ENCODE measurements around the gene SHANK1. TPM values are rescaled to one million over a fixed set of nuclear protein-coding genes. Genes with fewer than 3 reads are reported as not detected.

SHANK1 gene
- total RNA-seq, 1 donor from 2014 or later: 0.25 TPM

DNA sequence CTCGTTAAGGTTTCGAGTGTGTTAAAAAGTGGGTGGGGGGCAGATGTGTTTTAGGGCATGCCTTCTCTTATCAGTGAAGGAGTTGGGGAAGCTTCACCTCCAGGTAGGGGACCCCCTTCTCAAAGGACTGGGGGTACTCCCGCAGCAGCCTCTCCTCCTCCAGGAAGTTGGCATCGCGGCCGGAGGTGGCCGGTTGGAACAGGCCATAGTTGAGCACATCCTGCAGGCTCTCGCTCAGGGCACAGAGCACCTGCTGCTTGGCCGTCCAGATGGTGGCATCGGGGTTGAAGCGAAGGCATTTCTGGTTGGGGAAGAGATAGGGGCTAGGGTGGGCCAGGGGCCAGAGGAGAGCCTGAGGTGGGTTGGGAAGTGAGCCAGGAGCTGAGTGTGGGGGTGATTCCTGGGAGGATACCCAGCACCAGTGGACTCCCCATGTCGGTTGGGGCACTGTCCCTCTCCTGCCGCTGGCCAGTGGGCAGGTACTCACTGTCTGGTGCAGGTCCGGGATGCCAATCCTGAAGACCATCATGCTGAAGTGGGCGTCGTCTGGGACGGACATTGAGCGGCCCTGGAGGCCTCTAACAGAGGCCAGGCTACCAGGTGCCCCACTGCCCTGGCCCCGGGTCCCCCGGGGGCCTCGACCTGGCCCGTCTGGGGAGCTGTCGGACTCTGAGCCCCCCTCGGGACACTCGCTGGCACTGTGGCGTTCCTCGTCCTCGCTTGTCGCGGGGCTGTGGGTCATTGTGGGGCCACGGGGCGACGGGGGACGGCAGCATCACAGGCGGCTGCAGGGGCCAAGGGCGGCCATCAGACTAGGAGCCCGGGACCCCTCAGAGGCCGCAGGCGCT, 3.2 kb downstream of the SHANK1 start:
- intact Hi-C loops (cut with micrococcal nuclease): no loop called here
- TF ChIP-seq CTCF (IDR thresholded peaks at IDR 0.05; ENCODE audit: borderline replicate concordance): no peak
- Histone ChIP-seq H3K9me3 (replicated peaks) (no peaks in the 10 kb centered on the region), H3K27me3 (ENCODE audit: low read depth) (peaks cover 95% of the 10 kb centered on the region), H3K27ac (replicated peaks) (no peak overlapping the region), H3K36me3 (no peaks in the 10 kb centered on the region), H3K4me3 (no peak overlapping the region), H3K4me1 (peaks cover 16% of the 10 kb centered on the region)
- no peak for DNase-seq

DNA sequence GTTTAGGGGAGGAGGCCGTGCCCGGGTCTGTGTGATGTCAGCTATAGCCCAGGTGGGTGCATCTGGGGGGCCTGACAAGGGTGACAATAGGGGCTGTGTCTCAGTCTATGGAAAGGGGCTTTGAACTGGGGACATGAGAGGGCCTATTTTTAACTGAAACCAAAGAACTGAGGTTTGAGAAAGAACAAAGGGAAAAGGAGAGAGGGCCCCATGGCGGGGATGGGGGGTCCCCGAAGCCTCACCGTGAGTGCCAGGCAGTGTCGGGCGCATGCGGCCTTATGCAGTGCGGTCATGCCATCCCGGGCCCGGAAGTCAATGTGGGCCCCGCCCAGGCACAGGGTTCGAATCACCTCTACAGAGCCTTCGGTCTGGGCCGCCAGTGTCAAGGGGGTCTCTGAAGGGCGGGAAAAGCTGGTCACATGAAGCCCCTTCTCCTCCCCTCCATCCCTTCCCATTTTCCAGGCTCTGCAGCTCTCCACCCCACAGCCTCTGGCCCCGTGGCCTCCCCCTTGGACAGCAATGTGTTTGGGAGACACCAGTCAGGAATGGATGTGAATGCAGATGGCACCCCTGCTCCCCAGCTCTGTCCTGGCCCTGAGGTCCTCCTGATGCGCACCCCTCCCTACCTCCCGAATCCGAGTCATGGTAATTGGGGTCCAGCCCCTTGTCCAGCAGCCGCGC, 5.9 kb downstream of the SHANK1 start:
- H3K4me3 ChIP-seq: no peak overlapping the region
- no peaks in the 10 kb centered on the region for H3K36me3 ChIP-seq
- TF ChIP-seq CTCF (IDR thresholded peaks at IDR 0.05; ENCODE audit: borderline replicate concordance): no peak
- H3K9me3 ChIP-seq (replicated peaks): no peaks in the 10 kb centered on the region
- DNase-seq: no peak
- peaks cover 9% of the 10 kb centered on the region for H3K4me1 ChIP-seq
- H3K27me3 ChIP-seq (ENCODE audit: low read depth): peaks cover 97% of the 10 kb centered on the region
- intact Hi-C loops (cut with micrococcal nuclease): no loop called here
- no peak overlapping the region for H3K27ac ChIP-seq (replicated peaks)

DNA sequence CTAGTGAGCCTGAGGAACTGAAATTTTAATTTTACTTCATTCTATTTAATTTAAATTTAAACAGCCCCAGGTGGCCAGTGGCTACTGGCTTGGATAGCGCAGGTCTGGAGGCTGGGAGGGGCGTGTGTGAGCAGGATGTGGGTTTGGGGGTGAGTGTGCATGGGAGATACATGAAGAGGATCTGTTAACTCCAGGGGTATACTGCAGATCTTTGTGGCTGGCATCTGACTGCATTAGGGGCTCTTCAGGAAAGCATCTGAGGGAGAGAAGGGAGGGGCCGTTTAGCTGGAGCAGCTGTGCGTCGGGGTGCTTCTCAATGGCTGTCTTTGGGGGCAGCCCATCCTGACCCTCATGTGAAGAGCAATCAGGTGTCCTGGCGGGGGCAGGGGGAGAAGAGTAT, 6.8 kb downstream of the SHANK1 start:
- intact Hi-C loops (cut with micrococcal nuclease): no loop called here
- no peak for TF ChIP-seq CTCF (IDR thresholded peaks at IDR 0.05; ENCODE audit: borderline replicate concordance)
- peaks cover 95% of the 10 kb centered on the region for H3K27me3 ChIP-seq (ENCODE audit: low read depth)
- no peaks in the 10 kb centered on the region for H3K9me3 ChIP-seq (replicated peaks)
- no peak overlapping the region for H3K27ac ChIP-seq (replicated peaks)
- peaks cover under 1% of the 10 kb centered on the region for H3K4me1 ChIP-seq
- H3K4me3 ChIP-seq: no peak overlapping the region
- H3K36me3 ChIP-seq: no peaks in the 10 kb centered on the region
- no peak for DNase-seq

- H3K9me3 ChIP-seq (replicated peaks): no peaks in the 10 kb centered on the region
- no peak overlapping the region for H3K27ac ChIP-seq (replicated peaks)
- no peak for DNase-seq
- H3K27me3 ChIP-seq (ENCODE audit: low read depth): peaks cover 85% of the 10 kb centered on the region
- H3K4me1 ChIP-seq: no peaks in the 10 kb centered on the region
- intact Hi-C loops (cut with micrococcal nuclease): no loop called here
- no peaks in the 10 kb centered on the region for H3K36me3 ChIP-seq
- no peak for TF ChIP-seq CTCF (IDR thresholded peaks at IDR 0.05; ENCODE audit: borderline replicate concordance)
- no peak overlapping the region for H3K4me3 ChIP-seq
Measured at GRCh38 chr19:50711805-50712204, 7.8 kb downstream of the SHANK1 start.

DNA sequence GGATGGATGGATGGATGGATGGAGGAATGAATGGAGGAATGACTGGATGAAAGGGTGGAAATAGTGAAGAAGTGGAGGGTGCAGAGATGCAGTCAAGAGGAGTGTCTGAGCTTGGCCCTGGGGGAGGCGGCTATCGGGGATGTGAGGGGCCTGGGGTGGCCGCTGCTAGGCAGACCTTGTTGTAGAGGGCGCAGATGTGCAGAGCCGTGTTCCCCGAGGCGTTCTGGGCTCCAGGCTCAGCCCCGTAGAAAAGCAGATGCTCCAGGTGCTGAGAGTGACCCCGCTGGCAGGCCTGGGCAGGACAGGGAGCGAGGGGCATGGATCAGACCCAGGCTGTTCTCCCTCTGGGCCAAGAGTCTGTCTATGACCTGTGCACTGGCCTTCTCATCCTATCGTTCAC, 8.4 kb downstream of the SHANK1 start:
- H3K27ac ChIP-seq (replicated peaks): no peak overlapping the region
- no peak for TF ChIP-seq CTCF (IDR thresholded peaks at IDR 0.05; ENCODE audit: borderline replicate concordance)
- peaks cover 81% of the 10 kb centered on the region for H3K27me3 ChIP-seq (ENCODE audit: low read depth)
- H3K4me1 ChIP-seq: no peaks in the 10 kb centered on the region
- no peak for DNase-seq
- H3K36me3 ChIP-seq: no peaks in the 10 kb centered on the region
- H3K4me3 ChIP-seq: no peak overlapping the region
- no peaks in the 10 kb centered on the region for H3K9me3 ChIP-seq (replicated peaks)
- intact Hi-C loops (cut with micrococcal nuclease): no loop called here
